ENCODE results near the gene ARFGAP3.

- peak; percentile 65 for TF ChIP-seq CTCF (conservative IDR thresholded peaks at IDR 0.05; ENCODE audit: low read length)
- no peak for TF ChIP-seq EZH2phosphoT487 (IDR thresholded peaks at IDR 0.05; ENCODE audit: borderline replicate concordance)
These were observed 36.9 kb downstream of the ARFGAP3 start for GRCh38 chr22:42820045-42820763.

Data from Loucy (cell line).